ENCODE measurements around the gene AIRE.
"Not testable (repeated sequence)": the region's sequence is repeated elsewhere in the genome, so short reads cannot be mapped to it uniquely, and the experiment has no call there.

Gene AIRE

GRCh38 chr21:44291936-44292811 is 6.5 kb downstream of the AIRE start:
- no peak for DNase-seq (ENCODE audit: low spot score)

GRCh38 chr21:44292812-44293195 is 7.1 kb downstream of the AIRE start:
- no peak for DNase-seq (ENCODE audit: low spot score)

- DNase-seq (ENCODE audit: low spot score) = no peak
Measured at GRCh38 chr21:44293551-44294231, 8.0 kb downstream of the AIRE start.

- peak; percentile 77 for DNase-seq (ENCODE audit: low spot score)
Measured at GRCh38 chr21:44294391-44295162, 8.9 kb downstream of the AIRE start.

- no peak for DNase-seq (ENCODE audit: low spot score)
Measured at GRCh38 chr21:44295163-44295573, 9.5 kb downstream of the AIRE start.

GRCh38 chr21:44295646-44296045 is 10.0 kb downstream of the AIRE start:
- no peak for DNase-seq (ENCODE audit: low spot score)

GRCh38 chr21:44296103-44296519 is 10.4 kb downstream of the AIRE start:
- DNase-seq (ENCODE audit: low spot score) = no peak

- no peak for DNase-seq (ENCODE audit: low spot score)
Measured at GRCh38 chr21:44296916-44297315, 11.2 kb downstream of the AIRE start.

GRCh38 chr21:44297525-44298290 is 12.0 kb downstream of the AIRE start:
- peak; percentile 94 for DNase-seq (ENCODE audit: low spot score)

GRCh38 chr21:44298301-44298700 is 12.6 kb downstream of the AIRE start:
- no peak for DNase-seq (ENCODE audit: low spot score)

- no peak for DNase-seq (ENCODE audit: low spot score)
Measured at GRCh38 chr21:44299085-44299457, 13.4 kb downstream of the AIRE start.

GRCh38 chr21:44299458-44300261 is 14.0 kb downstream of the AIRE start, which contains the start of gene PFKL:
Gene PFKL (plus strand): TSS chr21:44300053. CDS start chr21:44300106, 53 bp downstream.
- DNase-seq (ENCODE audit: low spot score) = peak; percentile 94

GRCh38 chr21:44300262-44300959 is 14.7 kb downstream of the AIRE start:
- DNase-seq (ENCODE audit: low spot score) = peak; percentile 89

GRCh38 chr21:44301141-44301540 is 15.5 kb downstream of the AIRE start:
- no peak for DNase-seq (ENCODE audit: low spot score)

- DNase-seq (ENCODE audit: low spot score) = no peak
Measured at GRCh38 chr21:44301961-44302406, 16.3 kb downstream of the AIRE start.

- DNase-seq (ENCODE audit: low spot score) = not testable (repeated sequence)
Measured at GRCh38 chr21:44302573-44303401, 17.1 kb downstream of the AIRE start.

- DNase-seq (ENCODE audit: low spot score) = no peak
Measured at GRCh38 chr21:44303490-44303981, 17.9 kb downstream of the AIRE start.

GRCh38 chr21:44304011-44304616 is 18.4 kb downstream of the AIRE start:
- no peak for DNase-seq (ENCODE audit: low spot score)

GRCh38 chr21:44304877-44305293 is 19.2 kb downstream of the AIRE start:
- DNase-seq (ENCODE audit: low spot score) = peak; percentile 76

All from AG08396 (cell line).